Parathyroid adenoma (tissue), 2 donors: ENCODE data around the gene PPP1R13B.

Source experiments
- H2AFZ ChIP-seq: fragments of 300-600 bp; sonication (generic); one replicate; pipeline ENCODE4 v1.7.0; 2017; ENCODE audit warnings: antibody characterized with exemption, mild to moderate bottlenecking
- H3K27ac ChIP-seq: fragments of 300-600 bp; sonication (generic); one replicate; pipeline ENCODE4 v1.7.0; 2017
- H3K27me3 ChIP-seq: fragments of 300-600 bp; sonication (generic); one replicate; pipeline ENCODE4 v1.7.0; 2017; ENCODE audit warnings: low read length; ENCODE audit not compliant: control insufficient read depth, insufficient read depth
- H3K36me3 ChIP-seq: fragments of 300-600 bp; sonication (generic); one replicate; pipeline ENCODE4 v1.7.0; 2017; ENCODE audit warnings: low read length; ENCODE audit not compliant: control insufficient read depth, insufficient read depth
- H3K4me1 ChIP-seq: fragments of 300-600 bp; sonication (generic); one replicate; pipeline ENCODE4 v1.7.0; 2017; ENCODE audit warnings: control low read depth
- H3K4me2 ChIP-seq: fragments of 300-600 bp; sonication (generic); one replicate; pipeline ENCODE4 v1.7.0; 2017; ENCODE audit warnings: low read length
- H3K4me3 ChIP-seq: fragments of 300-600 bp; sonication (generic); one replicate; pipeline ENCODE4 v1.7.0; 2017; ENCODE audit warnings: low read depth, low read length
- H3K79me2 ChIP-seq: fragments of 300-600 bp; sonication (generic); one replicate; pipeline ENCODE4 v1.7.0; 2017; ENCODE audit warnings: control low read depth
- H3K9ac ChIP-seq: fragments of 300-600 bp; sonication (generic); one replicate; pipeline ENCODE4 v1.7.0; 2017; ENCODE audit warnings: mild to moderate bottlenecking
- H3K9me3 ChIP-seq: fragments of 300-600 bp; sonication (generic); one replicate; pipeline ENCODE4 v1.7.0; 2017; ENCODE audit warnings: low read length; ENCODE audit not compliant: control insufficient read depth
- TF ChIP-seq, protein P1 (sequence below): fragments of 300-600 bp; sonication (generic); IDR thresholded peaks from one replicate; pipeline ENCODE4 v1.7.0; 2017; ENCODE audit warnings: antibody characterized with exemption, mild to moderate bottlenecking
- donor health status: primary hyperparathyroidism.

PPP1R13B gene

GRCh38 chr14:103856607-103857006 is 9.2 kb upstream of the PPP1R13B start:
- Histone ChIP-seq H3K9ac (no peak overlapping the region), H2AFZ (no peak overlapping the region), H3K79me2 (no peaks in the 10 kb centered on the region), H3K27ac (no peak overlapping the region), H3K4me1 (no peaks in the 10 kb centered on the region), H3K36me3 (no peaks in the 10 kb centered on the region), H3K4me2 (no peak overlapping the region), H3K4me3 (no peak overlapping the region), H3K9me3 (no peaks in the 10 kb centered on the region), H3K27me3 (no peaks in the 10 kb centered on the region)
- TF ChIP-seq, protein P1, sequence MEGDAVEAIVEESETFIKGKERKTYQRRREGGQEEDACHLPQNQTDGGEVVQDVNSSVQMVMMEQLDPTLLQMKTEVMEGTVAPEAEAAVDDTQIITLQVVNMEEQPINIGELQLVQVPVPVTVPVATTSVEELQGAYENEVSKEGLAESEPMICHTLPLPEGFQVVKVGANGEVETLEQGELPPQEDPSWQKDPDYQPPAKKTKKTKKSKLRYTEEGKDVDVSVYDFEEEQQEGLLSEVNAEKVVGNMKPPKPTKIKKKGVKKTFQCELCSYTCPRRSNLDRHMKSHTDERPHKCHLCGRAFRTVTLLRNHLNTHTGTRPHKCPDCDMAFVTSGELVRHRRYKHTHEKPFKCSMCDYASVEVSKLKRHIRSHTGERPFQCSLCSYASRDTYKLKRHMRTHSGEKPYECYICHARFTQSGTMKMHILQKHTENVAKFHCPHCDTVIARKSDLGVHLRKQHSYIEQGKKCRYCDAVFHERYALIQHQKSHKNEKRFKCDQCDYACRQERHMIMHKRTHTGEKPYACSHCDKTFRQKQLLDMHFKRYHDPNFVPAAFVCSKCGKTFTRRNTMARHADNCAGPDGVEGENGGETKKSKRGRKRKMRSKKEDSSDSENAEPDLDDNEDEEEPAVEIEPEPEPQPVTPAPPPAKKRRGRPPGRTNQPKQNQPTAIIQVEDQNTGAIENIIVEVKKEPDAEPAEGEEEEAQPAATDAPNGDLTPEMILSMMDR = no peak

DNA sequence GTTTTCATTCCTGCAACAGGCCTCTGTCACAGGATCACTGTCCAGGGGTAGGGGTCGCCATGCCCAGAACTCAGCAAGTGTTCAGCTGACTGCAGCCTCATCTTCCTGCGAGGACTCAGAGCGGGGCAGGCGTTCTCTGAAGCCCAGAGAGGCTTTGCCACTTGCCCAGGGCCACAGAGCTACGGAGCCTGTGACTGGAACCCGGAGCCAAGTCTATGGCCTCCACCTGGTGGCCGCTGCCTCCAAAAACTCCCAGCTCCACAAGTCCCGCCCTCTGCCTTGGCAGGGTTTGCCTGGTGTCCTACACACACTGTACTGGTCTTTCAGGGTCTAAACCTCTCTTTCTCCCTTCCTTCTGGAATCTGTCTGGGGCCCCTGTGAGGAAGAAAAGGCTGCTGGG is 8.7 kb upstream of the PPP1R13B start:
- no peak overlapping the region for H3K4me3 ChIP-seq
- H3K27ac ChIP-seq = no peak overlapping the region
- no peak overlapping the region for H3K4me2 ChIP-seq
- H3K9ac ChIP-seq = no peak overlapping the region
- TF ChIP-seq, protein P1 = no peak
- H3K27me3 ChIP-seq = no peaks in the 10 kb centered on the region
- H3K79me2 ChIP-seq = no peaks in the 10 kb centered on the region
- H3K36me3 ChIP-seq = no peaks in the 10 kb centered on the region
- no peaks in the 10 kb centered on the region for H3K4me1 ChIP-seq
- H2AFZ ChIP-seq = no peak overlapping the region
- H3K9me3 ChIP-seq = no peaks in the 10 kb centered on the region

DNA sequence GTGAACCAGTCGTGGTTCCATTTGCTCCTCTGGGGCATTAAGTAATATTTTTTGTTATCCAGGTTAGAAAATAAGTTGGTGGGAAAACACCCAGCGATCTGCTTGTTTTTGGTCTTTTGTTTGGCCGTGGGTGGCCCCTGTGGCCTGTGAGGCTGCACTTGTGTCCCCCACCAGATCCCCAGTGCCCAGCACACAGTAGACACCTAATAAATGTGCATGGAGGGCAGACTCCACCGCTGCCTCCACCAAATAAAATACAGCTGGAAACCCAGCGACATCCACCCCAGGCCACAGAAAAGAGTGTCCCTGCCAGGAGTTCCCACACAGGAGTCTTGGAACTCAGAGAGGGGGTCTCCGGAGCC is 8.3 kb upstream of the PPP1R13B start:
- Histone ChIP-seq H3K27me3 (no peaks in the 10 kb centered on the region), H3K4me3 (no peak overlapping the region), H3K79me2 (no peaks in the 10 kb centered on the region), H3K27ac (no peak overlapping the region), H3K4me2 (no peak overlapping the region), H3K9ac (no peak overlapping the region), H3K4me1 (no peaks in the 10 kb centered on the region), H2AFZ (peak overlapping the region; percentile 60), H3K9me3 (no peaks in the 10 kb centered on the region), H3K36me3 (no peaks in the 10 kb centered on the region)
- TF ChIP-seq, protein P1 = no peak

DNA sequence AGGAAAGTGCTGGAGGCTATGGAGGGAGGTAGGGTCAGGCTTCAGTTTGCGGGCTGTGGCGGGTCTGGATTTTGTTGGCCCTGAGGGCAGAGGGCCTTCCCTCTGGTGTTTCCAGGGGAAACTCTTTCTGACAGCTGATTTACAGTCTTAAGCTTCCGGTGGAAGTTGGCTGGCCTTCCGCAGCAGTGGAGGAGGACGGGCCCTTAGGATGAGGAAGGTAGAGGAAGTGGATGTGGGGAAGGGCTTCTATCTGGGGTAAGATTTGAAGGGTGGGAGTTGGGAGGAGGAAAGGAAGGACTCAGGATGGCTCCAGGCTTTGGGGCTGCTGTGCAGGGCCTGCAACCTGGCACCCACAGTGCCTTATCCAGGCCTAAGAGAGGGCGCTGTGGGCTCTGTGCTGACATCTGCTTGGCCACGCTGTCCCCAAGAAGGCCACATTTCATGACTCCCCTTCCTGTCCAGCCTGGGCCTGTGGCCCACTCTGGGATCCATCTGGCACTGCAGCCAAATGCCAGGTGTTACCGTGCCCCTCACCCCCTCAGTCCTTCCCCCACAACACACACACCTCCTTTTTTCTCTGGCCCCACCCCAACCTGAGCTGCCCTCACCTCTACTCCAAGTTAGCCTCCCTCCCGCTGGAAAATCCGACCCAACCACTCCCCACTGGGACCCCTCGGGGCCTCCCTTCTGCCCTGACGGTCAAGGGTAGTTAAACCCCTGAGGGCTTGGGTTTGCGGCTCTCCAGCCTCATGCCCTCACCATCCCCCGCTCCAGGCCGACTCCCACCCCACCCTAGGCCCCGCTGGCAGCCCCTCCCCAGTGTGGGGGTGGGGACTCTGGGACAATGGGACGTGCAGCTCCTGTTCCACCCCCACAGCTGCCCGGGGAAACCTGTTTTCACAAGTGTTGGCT is 7.7 kb upstream of the PPP1R13B start:
- Histone ChIP-seq H3K4me2 (no peak overlapping the region), H3K4me3 (no peak overlapping the region), H2AFZ (peak overlapping the region; percentile 60), H3K79me2 (no peaks in the 10 kb centered on the region), H3K36me3 (no peaks in the 10 kb centered on the region), H3K27me3 (no peaks in the 10 kb centered on the region), H3K4me1 (no peaks in the 10 kb centered on the region), H3K9ac (no peak overlapping the region), H3K27ac (peak overlapping the region; percentile 19), H3K9me3 (no peaks in the 10 kb centered on the region)
- TF ChIP-seq, protein P1 = no peak
